Thyroid gland (tissue), 4 donors: Measurements from ENCODE around the gene TEX38.
"Not testable (repeated sequence)": the region's sequence is repeated elsewhere in the genome, so short reads cannot be mapped to it uniquely, and the experiment has no call there.

Source experiments
- CTCF ChIP-seq, 6 experiments: fragments of 200-600 bp in 3 of 6; fragments of 450-650 bp in 3 of 6; sonication (generic) in 3 of 6; IDR thresholded peaks; one replicate each; pipeline ENCODE4 v1.5.1; 2016 to 2019; ENCODE audit warnings: antibody characterized with exemption in 6 of 6, mild to moderate bottlenecking in 2 of 6, inconsistent platforms in 1 of 6, moderate library complexity in 1 of 6
- POLR2A ChIP-seq, 2 donors: fragments of 450-650 bp; IDR thresholded peaks; one replicate each; pipeline ENCODE4 v1.6.1; 2017; ENCODE audit warnings: antibody characterized with exemption in 2 of 2, mild to moderate bottlenecking in 2 of 2, moderate library complexity in 1 of 2

- not testable (repeated sequence) for TF ChIP-seq CTCF, POLR2A (IDR thresholded peaks at IDR 0.05)
These were observed 17.0 kb upstream of the TEX38 start for GRCh38 chr1:46654698-46655097.
